Karpas-422 (cell line): ENCODE data around the gene CACNA1I. TPM values are rescaled to one million over a fixed set of nuclear protein-coding genes. Genes with fewer than 3 reads are reported as not detected.

Experiments used
- DNase-seq: peaks from one replicate; pipeline ENCODE4 v3.0.0-alpha.2; 2015
- H2AFZ ChIP-seq: fragments of 200-600 bp; sonication (generic); 2 replicates; pipeline ENCODE4 v1.6.1; 2014; ENCODE audit warnings: antibody characterized with exemption, low read length, mixed read lengths
- H3K27ac ChIP-seq: fragments of 200-600 bp; sonication (generic); 2 replicates; pipeline ENCODE4 v1.5.1; 2014; ENCODE audit warnings: mild to moderate bottlenecking, low read length, moderate library complexity
- H3K27me3 ChIP-seq: fragments of 200-600 bp; sonication (generic); 2 replicates; pipeline ENCODE4 v1.6.1; 2014; ENCODE audit warnings: low read length, mixed read lengths
- H3K36me3 ChIP-seq: fragments of 200-600 bp; sonication (generic); 2 replicates; pipeline ENCODE4 v1.6.1; 2014; ENCODE audit warnings: low read length, mixed read lengths; ENCODE audit not compliant: insufficient read depth
- H3K4me1 ChIP-seq: fragments of 200-600 bp; sonication (generic); 2 replicates; pipeline ENCODE4 v1.6.1; 2014; ENCODE audit warnings: mild to moderate bottlenecking, low read length, mixed read lengths
- H3K4me2 ChIP-seq: fragments of 200-600 bp; sonication (generic); 2 replicates; pipeline ENCODE4 v1.6.1; 2014; ENCODE audit warnings: low read length, low read depth, mild to moderate bottlenecking; ENCODE audit not compliant: poor library complexity, severe bottlenecking
- H3K4me3 ChIP-seq: fragments of 200-600 bp; sonication (generic); 2 replicates; pipeline ENCODE4 v1.5.1; 2014; ENCODE audit warnings: mild to moderate bottlenecking, antibody characterized with exemption, low read length, mixed read lengths
- H3K79me2 ChIP-seq: fragments of 200-600 bp; sonication (generic); 2 replicates; pipeline ENCODE4 v1.6.1; 2014; ENCODE audit warnings: mild to moderate bottlenecking, low read length, mixed read lengths
- H3K9ac ChIP-seq: fragments of 200-600 bp; sonication (generic); 2 replicates; pipeline ENCODE4 v1.6.0; 2014; ENCODE audit warnings: low read length
- H3K9me2 ChIP-seq: fragments of 200-600 bp; sonication (generic), shearing (Covaris generic); replicated peaks from 2 replicates; pipeline ENCODE4 v1.6.0; 2014; ENCODE audit warnings: mild to moderate bottlenecking, low read length, moderate library complexity; ENCODE audit not compliant: insufficient read depth
- H3K9me3 ChIP-seq: fragments of 300-700, 200-600 bp; sonication (generic); 2 replicates; pipeline ENCODE4 v1.6.1; 2014; ENCODE audit warnings: low read length, mixed read lengths
- H4K20me1 ChIP-seq: fragments of 200-600 bp; sonication (generic); 2 replicates; pipeline ENCODE4 v1.6.1; 2014; ENCODE audit warnings: mild to moderate bottlenecking, antibody characterized with exemption, low read length, low read depth; ENCODE audit not compliant: insufficient read depth
- total RNA-seq: library from RNA; depleted of rRNA; stranded (reverse); fragments of >200 nt; shearing (Covaris generic); gene quantifications from 2 replicates; pipeline ENCODE4 v1.2.3, GENCODE V29; 2014; ENCODE audit warnings: low replicate concordance

Gene CACNA1I
- total RNA-seq, 1 experiment from 2014 or later: not detected

GRCh38 chr22:39724857-39725256 is 154.3 kb downstream of the CACNA1I start:
- H3K79me2 ChIP-seq: no peaks in the 10 kb centered on the region
- no peak overlapping the region for H3K4me2 ChIP-seq
- peaks cover under 1% of the 10 kb centered on the region; the same call in 1 of the 2 replicates for H3K4me1 ChIP-seq
- no peak overlapping the region for H3K27ac ChIP-seq
- H3K9me3 ChIP-seq: no peaks in the 10 kb centered on the region
- no peaks in the 10 kb centered on the region for H3K27me3 ChIP-seq
- H3K9me2 ChIP-seq: no peaks in the 10 kb centered on the region
- H4K20me1 ChIP-seq: no peaks in the 10 kb centered on the region
- H2AFZ ChIP-seq: no peak overlapping the region
- no peak for DNase-seq
- H3K36me3 ChIP-seq: no peaks in the 10 kb centered on the region
- no peak overlapping the region for H3K4me3 ChIP-seq
- H3K9ac ChIP-seq: no peak overlapping the region

- H3K79me2 ChIP-seq: no peaks in the 10 kb centered on the region
- no peaks in the 10 kb centered on the region for H3K36me3 ChIP-seq
- no peaks in the 10 kb centered on the region for H4K20me1 ChIP-seq
- H3K4me1 ChIP-seq: no peaks in the 10 kb centered on the region
- H3K9me3 ChIP-seq: no peaks in the 10 kb centered on the region
- H3K9ac ChIP-seq: no peak overlapping the region
- H3K4me3 ChIP-seq: no peak overlapping the region
- no peaks in the 10 kb centered on the region for H3K27me3 ChIP-seq
- DNase-seq: no peak
- H3K4me2 ChIP-seq: no peak overlapping the region
- no peak overlapping the region for H3K27ac ChIP-seq
- no peak overlapping the region for H2AFZ ChIP-seq
- H3K9me2 ChIP-seq: no peaks in the 10 kb centered on the region
Measured at GRCh38 chr22:39725351-39726035, 154.9 kb downstream of the CACNA1I start.

- H3K27ac ChIP-seq: no peak overlapping the region
- H2AFZ ChIP-seq: no peak overlapping the region
- no peaks in the 10 kb centered on the region for H3K27me3 ChIP-seq
- no peaks in the 10 kb centered on the region for H3K79me2 ChIP-seq
- H3K9ac ChIP-seq: no peak overlapping the region
- H3K36me3 ChIP-seq: no peaks in the 10 kb centered on the region
- H4K20me1 ChIP-seq: no peaks in the 10 kb centered on the region
- H3K4me2 ChIP-seq: no peak overlapping the region
- DNase-seq: no peak
- H3K9me3 ChIP-seq: no peaks in the 10 kb centered on the region
- no peaks in the 10 kb centered on the region for H3K4me1 ChIP-seq
- H3K9me2 ChIP-seq: no peaks in the 10 kb centered on the region
- no peak overlapping the region for H3K4me3 ChIP-seq
Measured at GRCh38 chr22:39727541-39727940, 157.0 kb downstream of the CACNA1I start.

- Histone ChIP-seq H3K4me1 (no peaks in the 10 kb centered on the region), H3K4me2 (no peak overlapping the region), H2AFZ (no peak overlapping the region), H3K79me2 (no peaks in the 10 kb centered on the region), H3K9ac (no peak overlapping the region), H3K27ac (no peak overlapping the region), H3K9me3 (no peaks in the 10 kb centered on the region), H4K20me1 (no peaks in the 10 kb centered on the region), H3K27me3 (no peaks in the 10 kb centered on the region), H3K4me3 (no peak overlapping the region), H3K36me3 (no peaks in the 10 kb centered on the region), H3K9me2 (no peaks in the 10 kb centered on the region)
- DNase-seq: no peak
Measured at GRCh38 chr22:39728236-39728860, 157.8 kb downstream of the CACNA1I start.

GRCh38 chr22:39729141-39729934 is 158.8 kb downstream of the CACNA1I start:
- Histone ChIP-seq H3K9ac (no peak overlapping the region), H2AFZ (no peak overlapping the region), H3K4me3 (no peak overlapping the region), H3K9me2 (no peaks in the 10 kb centered on the region), H3K27ac (no peak overlapping the region), H3K4me1 (no peaks in the 10 kb centered on the region), H4K20me1 (no peaks in the 10 kb centered on the region), H3K27me3 (no peaks in the 10 kb centered on the region), H3K79me2 (no peaks in the 10 kb centered on the region), H3K4me2 (no peak overlapping the region), H3K9me3 (no peaks in the 10 kb centered on the region), H3K36me3 (no peaks in the 10 kb centered on the region)
- DNase-seq: no peak

- no peaks in the 10 kb centered on the region for H3K36me3 ChIP-seq
- no peaks in the 10 kb centered on the region for H3K27me3 ChIP-seq
- no peaks in the 10 kb centered on the region for H3K9me2 ChIP-seq
- H3K4me3 ChIP-seq: no peak overlapping the region
- no peaks in the 10 kb centered on the region for H3K4me1 ChIP-seq
- H3K27ac ChIP-seq: no peak overlapping the region
- H3K79me2 ChIP-seq: no peaks in the 10 kb centered on the region
- H2AFZ ChIP-seq: no peak overlapping the region
- no peak for DNase-seq
- no peak overlapping the region for H3K4me2 ChIP-seq
- H3K9ac ChIP-seq: no peak overlapping the region
- no peaks in the 10 kb centered on the region for H3K9me3 ChIP-seq
- no peaks in the 10 kb centered on the region for H4K20me1 ChIP-seq
Measured at GRCh38 chr22:39731481-39731880, 160.9 kb downstream of the CACNA1I start.

- Histone ChIP-seq H2AFZ (no peak overlapping the region), H3K9ac (no peak overlapping the region), H3K27me3 (no peaks in the 10 kb centered on the region), H3K9me3 (no peaks in the 10 kb centered on the region), H4K20me1 (no peaks in the 10 kb centered on the region), H3K36me3 (no peaks in the 10 kb centered on the region), H3K27ac (no peak overlapping the region), H3K4me3 (no peak overlapping the region), H3K79me2 (no peaks in the 10 kb centered on the region), H3K4me2 (no peak overlapping the region), H3K4me1 (no peaks in the 10 kb centered on the region), H3K9me2 (no peaks in the 10 kb centered on the region)
- DNase-seq: no peak
Measured at GRCh38 chr22:39731881-39732555, 161.5 kb downstream of the CACNA1I start.

GRCh38 chr22:39732625-39733024 is 162.1 kb downstream of the CACNA1I start:
- Histone ChIP-seq H3K9ac (no peak overlapping the region), H3K9me3 (no peaks in the 10 kb centered on the region), H4K20me1 (no peaks in the 10 kb centered on the region), H3K27me3 (no peaks in the 10 kb centered on the region), H3K4me3 (no peak overlapping the region), H3K79me2 (no peaks in the 10 kb centered on the region), H2AFZ (no peak overlapping the region), H3K4me2 (no peak overlapping the region), H3K27ac (no peak overlapping the region), H3K9me2 (no peaks in the 10 kb centered on the region), H3K36me3 (no peaks in the 10 kb centered on the region), H3K4me1 (no peaks in the 10 kb centered on the region)
- DNase-seq: no peak
